K562 treated with DMSO at 1 percent for 48 hours (cell line): ENCODE measurements around the gene SLC5A7. TPM values are rescaled to one million over a fixed set of nuclear protein-coding genes. Genes with fewer than 3 reads are reported as not detected.

Experiments used
- total RNA-seq: library from RNA; unstranded; fragments of 300-600 nt; gene quantifications from 2 replicates; pipeline ENCODE4 v1.2.3, GENCODE V29; 2022; ENCODE audit warnings: low replicate concordance; ENCODE audit errors: extremely low read depth

Gene SLC5A7
- total RNA-seq = not detected in 2 replicates

DNA sequence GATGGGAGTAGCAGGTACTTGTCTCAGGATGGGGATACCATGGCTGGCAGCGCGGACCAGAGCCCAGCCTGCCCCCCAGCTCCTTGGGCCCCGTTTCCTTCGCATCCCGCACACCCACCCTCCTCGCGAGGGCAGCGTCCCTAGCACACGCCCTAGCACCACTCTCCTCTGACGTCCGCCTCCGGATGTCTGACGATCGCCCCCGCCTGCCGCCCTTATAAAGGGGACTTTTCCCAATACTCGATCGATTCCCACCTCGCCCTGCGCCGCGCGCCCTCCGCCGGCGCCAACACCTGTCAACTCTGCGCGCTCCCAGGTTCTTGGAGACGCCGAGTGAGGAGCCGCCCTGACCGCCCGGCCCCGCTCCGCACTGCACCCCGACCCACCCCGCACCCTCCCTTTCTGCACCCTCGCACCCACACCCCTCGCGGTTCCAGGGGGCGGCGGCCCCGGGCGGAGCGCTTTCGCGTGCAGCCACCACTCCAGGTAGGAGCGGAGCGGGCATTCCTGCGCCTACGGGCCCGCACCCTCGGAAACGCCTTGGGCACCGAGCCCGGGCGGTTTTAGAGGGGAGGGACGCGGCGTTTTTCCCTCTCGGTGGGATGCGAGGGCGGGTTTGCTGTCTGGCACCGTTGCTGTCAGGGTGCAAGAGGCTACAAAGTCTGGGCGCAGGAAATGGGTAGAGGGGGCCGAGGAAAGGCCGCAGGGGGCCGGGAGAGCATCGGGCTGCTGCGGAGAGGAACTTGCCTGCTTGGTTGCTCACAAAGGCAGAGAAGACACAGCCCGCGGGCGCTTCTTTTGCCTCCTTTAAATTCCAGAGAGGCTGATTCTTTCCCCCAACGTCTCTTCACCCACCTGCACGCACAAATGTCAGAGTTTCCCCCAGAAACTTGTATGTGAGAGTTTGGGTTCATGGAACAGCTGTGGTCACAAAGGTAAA lies at the start of gene SLC5A7:
SLC5A7 (plus strand) TSS at position 247 of the 940 bp plus-strand sequence. CDS start 1,632 bp downstream, outside the sequence.

Other genes with a start within 250 kb of the SLC5A7 start
- gene RGPD4, start 159.6 kb upstream of the SLC5A7 start, total RNA-seq = not detected in 2 replicates